ENCODE data around the gene RNF214. TPM values are rescaled to one million over a fixed set of nuclear protein-coding genes. Genes with fewer than 3 reads are reported as not detected.

The RNF214 gene
- total and polyA plus RNA-seq, 2 of the 4 experiments (the other 2 are of a cell fraction): 7.9 to 14.8 TPM

DNA sequence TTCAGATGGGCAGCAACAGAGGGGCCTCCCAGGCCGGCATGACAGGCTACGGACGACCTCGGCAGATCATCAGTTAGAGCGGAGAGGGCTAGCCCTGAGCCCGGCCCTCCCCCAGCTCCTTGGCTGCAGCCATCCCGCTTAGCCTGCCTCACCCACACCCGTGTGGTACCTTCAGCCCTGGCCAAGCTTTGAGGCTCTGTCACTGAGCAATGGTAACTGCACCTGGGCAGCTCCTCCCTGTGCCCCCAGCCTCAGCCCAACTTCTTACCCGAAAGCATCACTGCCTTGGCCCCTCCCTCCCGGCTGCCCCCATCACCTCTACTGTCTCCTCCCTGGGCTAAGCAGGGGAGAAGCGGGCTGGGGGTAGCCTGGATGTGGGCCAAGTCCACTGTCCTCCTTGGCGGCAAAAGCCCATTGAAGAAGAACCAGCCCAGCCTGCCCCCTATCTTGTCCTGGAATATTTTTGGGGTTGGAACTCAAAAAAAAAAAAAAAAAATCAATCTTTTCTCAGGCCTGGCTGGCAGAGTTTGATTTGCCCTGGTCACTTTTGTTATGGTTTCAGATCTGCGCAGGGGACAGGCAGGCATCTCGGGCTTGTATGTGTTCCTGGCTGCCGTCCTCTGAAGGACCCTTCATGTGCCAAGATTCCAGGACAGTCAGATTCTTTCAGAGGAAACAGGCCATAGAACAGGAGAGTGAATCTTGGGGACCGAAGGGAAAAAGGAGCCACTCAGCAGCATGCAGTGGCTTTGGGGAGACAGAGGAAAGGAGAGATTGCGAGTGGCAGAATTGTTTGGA, 28.0 kb upstream of the RNF214 start (continued):
- no peak for TF ChIP-seq RCOR1 (IDR thresholded peaks at IDR 0.05; ENCODE audit: insufficient replicate concordance, low read length)

DNA sequence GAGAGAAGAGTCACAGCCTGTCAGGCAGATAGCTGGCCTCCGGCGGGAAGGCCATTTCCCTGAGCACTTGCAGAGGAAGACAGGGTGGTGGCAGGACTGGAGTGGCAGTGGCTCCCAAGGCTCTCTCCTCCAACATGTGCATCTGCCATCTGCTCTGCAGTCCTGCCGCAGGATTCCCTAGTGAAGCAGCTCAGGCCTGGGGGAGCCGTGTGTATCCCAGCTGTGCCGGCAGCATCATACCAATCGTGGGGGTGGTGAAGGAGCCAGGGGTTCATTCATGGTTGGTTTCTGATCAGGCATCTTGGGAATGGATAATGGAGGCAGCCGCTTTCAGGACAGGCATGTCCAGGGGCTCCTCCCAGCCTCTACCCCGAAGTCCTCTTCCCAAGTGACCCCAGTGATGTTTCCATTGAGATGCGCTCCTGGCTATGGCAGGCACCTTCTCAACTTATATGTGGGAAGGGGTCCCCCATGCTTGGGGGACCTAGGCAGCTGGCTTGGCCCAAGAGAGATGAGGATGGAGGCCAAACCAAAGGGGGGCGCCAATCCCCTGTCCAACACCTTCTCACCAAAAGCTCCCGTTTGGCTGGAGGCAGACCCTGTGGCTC, 27.2 kb upstream of the RNF214 start:
- H3K79me1 ChIP-seq (ENCODE audit: low read depth in 1 of 2, low read length in 2 of 2): peaks cover 20 to 49% of the 10 kb centered on the region in 2 experiments
- dilution Hi-C loops (cut with HindIII; ENCODE audit: low sequenced_read_pairs, unreplicated experiment) (no loop called here), intact Hi-C loops (cut with micrococcal nuclease) (no loop called here), in situ Hi-C loops (cut with MboI; ENCODE audit: low sequenced_read_pairs) (no loop called here)
- 0 out of 4 replicates have a peak overlapping the region, but pooled peaks of 1 of the 2 experiments have one; percentile 30 for H4K8ac ChIP-seq (ENCODE audit: low read depth in 2 of 2, low read length in 2 of 2)
- H3K36me3 ChIP-seq (ENCODE audit: control insufficient read depth, insufficient read depth, low read length): peaks cover 45% of the 10 kb centered on the region
- no peak overlapping the region for H2BK120ac ChIP-seq (ENCODE audit: low read depth, low read length)
- H3K23ac ChIP-seq (ENCODE audit: low read depth, low read length): 0 out of 2 replicates have a peak overlapping the region, but pooled peaks have one; percentile 20
- H2AK9ac ChIP-seq (replicated peaks; ENCODE audit: low read depth, low read length, poor library complexity): no peak overlapping the region
- no peak overlapping the region for H2BK15ac ChIP-seq (ENCODE audit: low read depth, low read length)
- no peak overlapping the region for H3K4me2 ChIP-seq (ENCODE audit: low read depth, low read length)
- no peak overlapping the region for H3K14ac ChIP-seq (replicated peaks; ENCODE audit: low read depth, low read length)
- H4K5ac ChIP-seq (ENCODE audit: low read depth, low read length): no peak overlapping the region
- peak overlapping the region; percentile 32; the same call in 1 of the 2 replicates for H3K27ac ChIP-seq (ENCODE audit: insufficient read depth, low read length)
- no peak for DNase-seq
- no peak overlapping the region for H3K4me3 ChIP-seq (ENCODE audit: insufficient read depth, low read depth, low read length)
- H3K4me1 ChIP-seq (ENCODE audit: control insufficient read depth, insufficient read depth, low read length): peaks cover 34% of the 10 kb centered on the region
- ChIA-PET POLR2A (ENCODE audit: unreplicated experiment) (no interaction called here), CTCF (no interaction called here)
- H2BK20ac ChIP-seq (ENCODE audit: low read depth, low read length): no peak overlapping the region
- H2BK5ac ChIP-seq (ENCODE audit: low read depth, low read length, poor library complexity, severe bottlenecking): peak overlapping the region; percentile 0
- no peak overlapping the region for H3K18ac ChIP-seq (ENCODE audit: low read depth, low read length)
- no peak for ATAC-seq (ENCODE audit: low read depth)
- peaks cover 51% of the 10 kb centered on the region for H4K20me1 ChIP-seq (ENCODE audit: insufficient read depth, low read length)
- H3K56ac ChIP-seq (ENCODE audit: extremely low read depth, insufficient read depth, low read length): no peak overlapping the region
- no peak overlapping the region for H2AK5ac ChIP-seq (ENCODE audit: low read depth, low read length)
- peaks cover 19% of the 10 kb centered on the region for H3K9me1 ChIP-seq (ENCODE audit: insufficient read depth, low read length)
- no peaks in the 10 kb centered on the region for H3K9me3 ChIP-seq (ENCODE audit: control insufficient read depth, insufficient read depth, low read length)
- H2AFZ ChIP-seq (replicated peaks; ENCODE audit: low read length, poor library complexity): no peak overlapping the region
- H3K9ac ChIP-seq (ENCODE audit: low read depth, low read length): 0 out of 2 replicates have a peak overlapping the region, but pooled peaks have one; percentile 14
- no peaks in the 10 kb centered on the region for H3K27me3 ChIP-seq (ENCODE audit: control insufficient read depth, insufficient read depth, low read length)
- no peak overlapping the region for H4K91ac ChIP-seq (ENCODE audit: insufficient read depth, low read depth, low read length)
- 90% methylated on average over 2 of the region's 11 CpGs; no CpG with 5 or more reads in 1 of the 2 experiments for WGBS, 2 experiments (ENCODE audit: extremely low coverage in 2 of 2, insufficient read length in 1 of 2)
- TSS peak; percentile 45 for BruUV-seq (replicated peaks)
- H3K4ac ChIP-seq (ENCODE audit: low read depth, low read length): no peak overlapping the region
- TF ChIP-seq, protein P1, sequence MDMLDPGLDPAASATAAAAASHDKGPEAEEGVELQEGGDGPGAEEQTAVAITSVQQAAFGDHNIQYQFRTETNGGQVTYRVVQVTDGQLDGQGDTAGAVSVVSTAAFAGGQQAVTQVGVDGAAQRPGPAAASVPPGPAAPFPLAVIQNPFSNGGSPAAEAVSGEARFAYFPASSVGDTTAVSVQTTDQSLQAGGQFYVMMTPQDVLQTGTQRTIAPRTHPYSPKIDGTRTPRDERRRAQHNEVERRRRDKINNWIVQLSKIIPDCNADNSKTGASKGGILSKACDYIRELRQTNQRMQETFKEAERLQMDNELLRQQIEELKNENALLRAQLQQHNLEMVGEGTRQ (IDR thresholded peaks at IDR 0.05; ENCODE audit: low read depth, low read length): no peak
- TF ChIP-seq MAFK (IDR thresholded peaks at IDR 0.05; ENCODE audit: low read depth, low read length): no peak
- TF ChIP-seq NFE2L2 (IDR thresholded peaks at IDR 0.05; ENCODE audit: low read depth, low read length): no peak
- no peak for TF ChIP-seq MAZ (IDR thresholded peaks at IDR 0.05; ENCODE audit: borderline replicate concordance, low read depth, low read length)
- no peak for TF ChIP-seq POLR2A (IDR thresholded peaks at IDR 0.05; ENCODE audit: low read depth, low read length)
- TF ChIP-seq SMC3 (IDR thresholded peaks at IDR 0.05; ENCODE audit: low read depth, low read length): no peak
- no peak for TF ChIP-seq RFX5 (IDR thresholded peaks at IDR 0.05; ENCODE audit: low read depth, low read length)
- TF ChIP-seq BHLHE40 (IDR thresholded peaks at IDR 0.05; ENCODE audit: low read depth, low read length): no peak
- TF ChIP-seq, protein P2, sequence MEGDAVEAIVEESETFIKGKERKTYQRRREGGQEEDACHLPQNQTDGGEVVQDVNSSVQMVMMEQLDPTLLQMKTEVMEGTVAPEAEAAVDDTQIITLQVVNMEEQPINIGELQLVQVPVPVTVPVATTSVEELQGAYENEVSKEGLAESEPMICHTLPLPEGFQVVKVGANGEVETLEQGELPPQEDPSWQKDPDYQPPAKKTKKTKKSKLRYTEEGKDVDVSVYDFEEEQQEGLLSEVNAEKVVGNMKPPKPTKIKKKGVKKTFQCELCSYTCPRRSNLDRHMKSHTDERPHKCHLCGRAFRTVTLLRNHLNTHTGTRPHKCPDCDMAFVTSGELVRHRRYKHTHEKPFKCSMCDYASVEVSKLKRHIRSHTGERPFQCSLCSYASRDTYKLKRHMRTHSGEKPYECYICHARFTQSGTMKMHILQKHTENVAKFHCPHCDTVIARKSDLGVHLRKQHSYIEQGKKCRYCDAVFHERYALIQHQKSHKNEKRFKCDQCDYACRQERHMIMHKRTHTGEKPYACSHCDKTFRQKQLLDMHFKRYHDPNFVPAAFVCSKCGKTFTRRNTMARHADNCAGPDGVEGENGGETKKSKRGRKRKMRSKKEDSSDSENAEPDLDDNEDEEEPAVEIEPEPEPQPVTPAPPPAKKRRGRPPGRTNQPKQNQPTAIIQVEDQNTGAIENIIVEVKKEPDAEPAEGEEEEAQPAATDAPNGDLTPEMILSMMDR (conservative IDR thresholded peaks at IDR 0.05; ENCODE audit: low read depth, low read length): no peak
- TF ChIP-seq CEBPB (IDR thresholded peaks at IDR 0.05; ENCODE audit: low read depth, low read length): no peak
- TF ChIP-seq RCOR1 (IDR thresholded peaks at IDR 0.05; ENCODE audit: insufficient replicate concordance, low read length): no peak
- TF ChIP-seq FOS (IDR thresholded peaks at IDR 0.05; ENCODE audit: low read depth, low read length): no peak
- TF ChIP-seq CHD1 (IDR thresholded peaks at IDR 0.05; ENCODE audit: low read depth, low read length): no peak
